ES-I3 (cell line): ENCODE results near the gene SDK1.

Experiments used
- H3K36me3 ChIP-seq: 2 replicates; pipeline ENCODE4 v1.6.1; 2013; ENCODE audit warnings: mild to moderate bottlenecking, low read length, control low read depth, moderate library complexity; ENCODE audit not compliant: insufficient read depth
- H3K4me1 ChIP-seq: 2 replicates; pipeline ENCODE4 v1.6.1; 2013; ENCODE audit warnings: mild to moderate bottlenecking, control low read depth, low read length; ENCODE audit not compliant: insufficient read depth
- H3K9ac ChIP-seq: 2 replicates; pipeline ENCODE4 v1.6.1; 2013; ENCODE audit warnings: low read depth, mild to moderate bottlenecking, low read length, moderate library complexity
- H3K9me3 ChIP-seq: 2 replicates; pipeline ENCODE4 v1.6.1; 2013; ENCODE audit warnings: mild to moderate bottlenecking, low read length, moderate library complexity; ENCODE audit not compliant: control insufficient read depth, insufficient read depth

SDK1 gene

DNA sequence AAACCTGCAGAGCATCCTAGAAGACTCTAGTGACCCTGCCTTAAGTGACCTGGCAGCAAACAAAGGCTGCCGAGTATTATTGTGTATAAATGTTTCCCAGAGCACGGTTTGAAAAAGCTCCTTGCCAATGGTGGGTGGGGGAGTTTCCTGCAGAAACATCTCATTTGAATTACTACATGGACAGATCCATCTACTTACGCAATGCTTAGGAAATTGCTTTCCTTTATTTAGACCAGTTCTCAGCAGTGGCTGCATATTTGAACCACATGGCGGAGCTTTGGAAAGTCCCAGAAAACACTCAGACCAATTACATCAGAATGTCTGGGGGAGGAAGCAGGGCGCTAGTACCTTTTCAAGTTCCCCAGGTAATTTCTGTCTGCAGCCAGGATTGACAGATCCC, 560.9 kb downstream of the SDK1 start:
- H3K9me3 ChIP-seq, result no peaks in the 10 kb centered on the region
- H3K4me1 ChIP-seq, result peaks cover 18% of the 10 kb centered on the region
- no peak overlapping the region; the same call in 1 of the 2 replicates for H3K9ac ChIP-seq
- no peaks in the 10 kb centered on the region for H3K36me3 ChIP-seq

DNA sequence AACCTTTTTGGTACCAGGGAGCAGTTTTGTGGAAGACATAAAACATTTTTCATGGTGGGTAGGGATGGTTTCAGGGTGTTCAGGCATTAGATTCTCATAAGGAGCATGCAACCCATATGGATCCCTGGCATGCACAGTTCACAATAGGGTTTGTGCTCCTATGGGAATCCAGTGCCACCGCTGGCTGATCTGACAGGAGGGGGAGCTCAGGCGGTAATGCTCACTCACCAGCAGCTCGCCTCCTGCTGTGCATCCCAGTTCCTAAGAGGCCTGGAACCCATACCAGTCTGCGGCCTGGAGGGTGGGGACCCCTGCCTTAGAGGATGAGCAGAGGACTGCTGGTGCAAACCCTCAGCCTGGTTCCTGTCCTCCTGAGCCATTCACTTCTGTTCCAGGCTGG, 561.7 kb downstream of the SDK1 start:
- no peaks in the 10 kb centered on the region for H3K9me3 ChIP-seq
- no peak overlapping the region for H3K9ac ChIP-seq
- peaks cover 18% of the 10 kb centered on the region for H3K4me1 ChIP-seq
- H3K36me3 ChIP-seq, result no peaks in the 10 kb centered on the region

DNA sequence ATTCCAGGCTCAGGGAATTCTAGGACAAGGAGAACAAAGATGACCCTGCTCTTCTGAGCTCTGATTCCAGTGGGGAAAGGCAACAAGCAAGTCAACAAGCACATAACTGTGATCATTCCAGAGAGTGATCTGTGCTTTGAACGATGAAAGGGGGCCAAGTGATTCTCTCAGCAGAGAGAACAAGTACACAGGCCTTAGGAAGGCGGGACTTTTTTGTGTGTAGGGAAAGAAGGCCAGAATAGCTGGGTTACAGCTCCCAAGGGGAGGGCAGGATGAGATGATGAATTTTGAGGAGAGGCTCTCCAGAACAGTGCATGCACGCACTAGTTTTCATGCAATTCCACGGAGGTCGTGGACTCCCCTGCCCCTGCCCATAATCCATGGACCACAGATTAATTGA, 565.2 kb downstream of the SDK1 start:
- no peak overlapping the region for H3K9ac ChIP-seq
- no peaks in the 10 kb centered on the region for H3K9me3 ChIP-seq
- no peaks in the 10 kb centered on the region for H3K36me3 ChIP-seq
- peaks cover 13% of the 10 kb centered on the region for H3K4me1 ChIP-seq

DNA sequence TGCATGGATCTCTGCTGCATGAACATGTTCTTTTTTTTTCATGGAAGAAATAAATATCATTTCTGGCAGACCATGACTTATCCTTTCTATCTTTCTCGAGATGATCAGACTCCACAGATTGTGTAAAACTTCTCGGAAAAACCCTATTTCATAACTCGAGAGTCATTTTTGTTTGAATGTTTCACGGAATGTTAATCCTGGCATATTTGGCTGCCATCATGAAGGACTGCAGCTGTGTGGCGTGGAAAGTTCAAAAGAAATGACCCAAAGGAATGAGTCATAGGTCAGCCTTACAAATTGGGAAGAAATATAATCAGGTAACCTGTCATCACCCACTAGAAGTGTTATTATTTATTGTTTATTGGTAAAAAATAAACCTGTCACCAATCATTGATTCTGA, 566.8 kb downstream of the SDK1 start:
- no peaks in the 10 kb centered on the region for H3K9me3 ChIP-seq

DNA sequence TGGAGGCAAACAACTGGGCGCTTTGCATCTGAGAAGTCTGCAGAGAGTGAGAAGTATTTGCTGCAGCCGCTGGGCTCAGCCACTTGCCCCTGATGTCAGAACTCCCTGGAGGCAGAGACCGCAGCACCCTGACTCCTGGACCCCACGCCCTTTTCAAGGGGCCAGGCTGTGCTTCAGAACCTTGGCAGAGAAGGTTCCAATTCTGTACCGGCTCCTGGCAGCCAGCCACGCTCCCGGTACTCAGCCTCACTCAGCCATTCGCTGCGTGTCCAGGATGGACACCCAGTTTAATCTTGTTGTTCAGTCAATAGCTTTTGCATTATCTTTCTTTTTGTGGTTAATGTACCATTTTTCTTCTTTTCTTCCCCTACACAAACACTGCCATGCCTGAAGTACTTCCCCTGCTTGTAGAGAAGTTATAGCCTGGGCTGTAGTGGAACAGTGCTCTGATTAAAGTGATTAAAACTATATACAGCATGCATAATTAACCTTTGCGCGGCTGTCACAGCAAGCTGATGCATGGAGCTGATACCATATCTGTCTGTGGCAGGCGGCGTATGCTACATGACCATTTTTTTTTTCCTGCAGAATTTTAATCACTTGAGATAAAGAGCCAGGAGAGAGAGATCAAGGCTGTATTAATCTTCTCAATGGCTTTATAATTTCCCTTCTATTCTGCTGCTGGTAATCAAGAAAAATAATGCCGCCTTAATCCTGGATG, 578.5 kb downstream of the SDK1 start:
- no peak overlapping the region for H3K9ac ChIP-seq
- no peaks in the 10 kb centered on the region for H3K9me3 ChIP-seq
- H3K4me1 ChIP-seq, result no peaks in the 10 kb centered on the region
- no peaks in the 10 kb centered on the region for H3K36me3 ChIP-seq

More for the DNA sequence above, 566.8 kb downstream of the SDK1 start:
- Histone ChIP-seq H3K36me3 (no peaks in the 10 kb centered on the region), H3K4me1 (no peaks in the 10 kb centered on the region), H3K9ac (no peak overlapping the region)

DNA sequence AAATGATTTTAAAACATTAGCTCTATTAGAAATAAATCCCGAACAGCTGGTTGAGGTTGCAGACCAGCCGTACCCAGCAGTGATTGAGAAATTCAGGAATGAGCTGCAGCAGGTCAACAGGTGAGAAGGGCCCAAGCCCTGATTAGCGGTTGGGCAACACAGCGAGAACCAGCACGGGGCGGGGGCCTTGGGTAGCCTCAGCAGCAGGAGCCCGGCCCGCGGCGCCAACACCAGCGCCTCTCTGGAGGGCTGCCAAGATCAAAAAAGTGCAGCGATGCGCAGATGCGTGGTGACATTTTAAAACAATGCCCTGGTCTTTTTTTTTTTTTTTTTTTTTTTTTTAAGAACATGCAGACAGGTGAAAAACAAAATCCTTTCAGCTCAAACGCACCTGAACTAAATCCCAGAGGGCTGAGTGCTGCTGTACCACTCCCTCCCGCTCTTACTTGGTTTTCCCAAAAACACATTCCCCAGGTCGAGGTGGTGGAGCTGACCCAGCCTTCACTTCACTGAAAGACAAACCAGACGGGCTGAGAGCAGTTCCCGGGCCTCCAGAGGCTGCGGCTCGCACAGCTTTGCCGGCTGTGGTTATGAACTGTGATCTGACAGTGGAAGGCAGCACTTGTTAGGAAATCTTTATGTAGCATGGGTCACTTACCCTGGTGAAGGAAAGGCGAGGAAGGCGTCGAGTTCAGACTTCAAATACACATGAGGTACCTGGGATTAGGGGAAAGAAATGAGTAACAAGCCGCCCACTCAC, 579.4 kb downstream of the SDK1 start:
- no peak overlapping the region for H3K9ac ChIP-seq
- H3K4me1 ChIP-seq, result no peaks in the 10 kb centered on the region
- H3K36me3 ChIP-seq, result no peaks in the 10 kb centered on the region
- no peaks in the 10 kb centered on the region for H3K9me3 ChIP-seq

DNA sequence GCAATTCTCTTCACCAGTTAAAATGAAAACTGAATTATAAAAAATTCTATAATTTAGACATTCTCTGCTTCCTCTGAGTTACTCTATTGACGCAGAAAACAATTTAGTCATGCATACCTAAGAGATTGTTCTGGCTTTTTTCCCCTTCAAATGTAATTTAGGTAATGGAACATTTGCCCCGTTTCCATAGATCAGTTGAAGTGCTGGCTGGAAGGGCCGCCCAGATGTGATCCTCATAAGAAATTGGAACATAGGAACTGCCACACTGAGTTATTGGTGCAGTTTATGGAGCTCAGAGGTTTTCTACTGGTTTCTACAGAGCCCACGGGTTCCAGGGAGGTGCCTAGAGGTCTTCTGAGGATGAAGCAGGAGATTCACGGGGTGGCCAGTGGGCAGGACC, 581.7 kb downstream of the SDK1 start:
- Histone ChIP-seq H3K9me3 (no peaks in the 10 kb centered on the region), H3K9ac (no peak overlapping the region), H3K4me1 (no peaks in the 10 kb centered on the region), H3K36me3 (no peaks in the 10 kb centered on the region)

DNA sequence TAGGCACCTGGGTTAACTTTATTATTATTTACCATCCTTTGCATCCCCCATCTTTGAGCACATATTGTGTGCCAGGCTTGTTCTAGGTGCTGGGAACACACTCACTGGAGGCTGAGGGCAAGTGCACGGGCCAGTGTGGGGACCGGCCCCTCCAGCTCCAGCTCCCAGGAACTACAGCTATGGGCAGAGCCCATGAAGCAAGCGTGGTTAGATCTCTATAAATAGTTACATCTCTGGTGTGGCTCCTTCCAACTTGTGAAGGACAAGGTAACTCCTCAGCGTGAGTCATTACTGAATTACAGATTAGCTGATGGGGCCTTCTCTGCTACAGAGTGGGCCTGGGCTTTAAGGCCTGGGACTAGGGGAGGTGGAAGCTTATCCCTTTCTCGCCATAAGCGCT, 583.5 kb downstream of the SDK1 start:
- H3K9ac ChIP-seq, result no peak overlapping the region
- H3K4me1 ChIP-seq, result no peaks in the 10 kb centered on the region
- no peaks in the 10 kb centered on the region for H3K9me3 ChIP-seq
- H3K36me3 ChIP-seq, result no peaks in the 10 kb centered on the region

DNA sequence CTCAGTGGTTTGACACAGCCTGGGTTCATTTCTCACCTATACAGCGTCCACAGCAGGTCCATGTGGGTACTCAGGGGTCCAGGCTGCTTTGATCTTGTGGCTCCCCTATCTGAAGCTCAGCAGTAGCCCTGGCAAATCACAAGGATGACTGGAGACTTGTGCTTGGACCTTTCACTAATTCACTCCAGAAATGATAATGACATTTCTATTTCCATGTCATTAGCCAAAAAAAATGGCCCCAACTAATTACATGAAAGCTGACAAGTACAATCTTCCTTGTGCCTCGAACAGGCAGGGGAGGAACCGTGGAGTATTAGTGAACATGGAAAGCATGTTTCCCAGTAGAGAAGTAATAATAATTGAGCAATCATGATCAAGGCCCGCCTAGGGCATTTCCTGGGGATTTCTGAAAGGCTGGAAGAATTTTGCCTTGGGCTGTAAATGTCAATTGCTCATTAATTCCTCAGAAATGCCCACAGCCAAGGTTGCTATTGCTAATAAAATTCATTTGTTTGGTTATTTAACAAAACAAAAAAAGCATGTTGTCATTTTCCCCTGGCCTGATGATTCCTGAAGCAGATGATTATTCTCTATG, 586.1 kb downstream of the SDK1 start:
- Histone ChIP-seq H3K9ac (no peak overlapping the region), H3K36me3 (no peaks in the 10 kb centered on the region), H3K4me1 (no peaks in the 10 kb centered on the region), H3K9me3 (no peaks in the 10 kb centered on the region)

DNA sequence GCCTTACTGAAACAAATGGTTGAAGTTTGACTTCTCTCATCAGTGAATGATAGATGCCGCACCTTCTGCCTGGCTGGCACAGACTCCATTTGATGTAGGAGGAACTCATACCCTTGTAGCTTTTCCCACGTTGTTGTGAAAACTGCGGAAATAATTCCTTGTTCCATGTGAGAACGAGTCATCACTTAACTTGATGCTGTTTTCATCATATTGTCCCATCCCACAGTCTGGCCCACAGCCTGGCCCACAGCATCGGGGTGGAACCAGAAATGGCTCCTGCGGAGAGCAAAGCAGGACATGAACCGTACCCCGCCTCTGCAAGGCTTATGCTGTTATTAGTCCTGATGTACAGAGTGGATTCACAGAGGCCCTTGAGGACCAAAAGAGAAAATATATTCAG, 587.0 kb downstream of the SDK1 start:
- Histone ChIP-seq H3K9ac (no peak overlapping the region), H3K36me3 (no peaks in the 10 kb centered on the region), H3K4me1 (no peaks in the 10 kb centered on the region), H3K9me3 (no peaks in the 10 kb centered on the region)

DNA sequence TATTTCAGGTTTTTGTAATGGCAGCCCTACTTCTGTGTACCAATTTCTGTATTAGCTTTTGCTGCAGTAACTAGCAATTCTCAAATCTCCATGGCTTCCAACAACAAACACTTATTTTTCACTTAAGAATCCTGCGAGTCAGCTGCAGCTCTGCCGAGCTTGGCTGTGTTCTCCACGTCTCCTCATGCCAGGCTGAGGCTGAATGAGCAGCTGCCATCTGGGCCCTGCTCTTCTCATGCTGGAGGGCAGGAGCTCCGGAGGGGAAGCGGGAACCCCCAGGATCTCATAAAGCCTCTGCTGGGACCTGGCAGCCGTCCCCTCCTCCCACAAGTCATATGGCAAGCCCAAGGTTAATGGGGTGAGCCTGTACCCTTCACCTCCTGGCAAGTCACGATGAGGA, 591.1 kb downstream of the SDK1 start:
- no peak overlapping the region for H3K9ac ChIP-seq
- H3K9me3 ChIP-seq, result no peaks in the 10 kb centered on the region
- no peaks in the 10 kb centered on the region for H3K36me3 ChIP-seq
- no peaks in the 10 kb centered on the region for H3K4me1 ChIP-seq

DNA sequence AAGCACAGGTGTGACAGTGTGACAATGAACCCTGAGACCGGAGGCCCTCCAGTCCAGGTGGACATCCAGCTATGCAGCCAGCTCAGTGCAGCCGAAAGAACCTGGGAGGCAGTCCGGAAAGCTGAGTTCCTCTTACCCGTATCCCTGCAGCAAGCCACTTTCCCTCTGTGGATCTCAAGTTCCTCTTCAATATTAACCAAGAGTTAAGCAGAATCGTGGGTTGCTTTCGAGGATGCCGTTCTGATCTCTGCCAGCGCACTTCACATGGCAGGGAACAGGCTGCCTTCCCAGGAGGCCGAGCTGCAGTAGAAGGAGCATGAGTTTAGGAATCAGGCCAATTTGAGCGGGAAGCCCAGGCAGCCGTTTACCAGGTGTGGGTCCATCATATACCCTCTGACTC, 591.6 kb downstream of the SDK1 start:
- H3K9me3 ChIP-seq, result no peaks in the 10 kb centered on the region
- H3K4me1 ChIP-seq, result no peaks in the 10 kb centered on the region
- H3K36me3 ChIP-seq, result no peaks in the 10 kb centered on the region
- no peak overlapping the region for H3K9ac ChIP-seq

DNA sequence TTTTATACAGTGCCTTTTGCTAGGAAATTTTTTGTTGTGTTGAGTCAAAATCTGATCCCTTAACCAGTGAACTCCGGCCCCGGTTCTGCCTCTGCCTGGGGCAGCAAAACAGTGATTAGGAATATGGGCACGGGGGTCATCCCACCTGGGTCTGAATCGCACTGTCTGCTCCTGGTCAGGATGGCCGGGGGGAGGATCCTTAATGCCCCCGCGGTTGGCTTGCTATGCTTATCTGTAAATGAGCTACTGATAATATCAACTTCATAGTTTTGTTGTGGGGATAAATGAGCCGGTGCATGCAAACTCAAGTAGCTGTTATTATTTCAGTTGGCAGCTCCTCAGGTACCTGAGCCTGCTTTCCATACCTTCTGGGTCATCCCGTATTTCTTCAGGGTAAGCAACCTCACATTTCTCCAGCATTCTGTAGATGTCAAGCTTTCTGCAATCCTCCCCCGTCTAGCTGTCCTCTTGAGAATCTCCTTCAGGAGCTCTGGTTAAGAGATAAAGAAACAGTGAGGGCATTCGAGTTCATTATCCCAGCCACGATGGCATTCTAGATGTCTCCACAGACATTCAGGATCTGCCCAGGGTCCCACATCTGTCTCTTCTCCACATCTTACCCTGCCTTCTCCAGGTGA, 592.2 kb downstream of the SDK1 start:
- no peaks in the 10 kb centered on the region for H3K9me3 ChIP-seq
- H3K36me3 ChIP-seq, result no peaks in the 10 kb centered on the region
- H3K9ac ChIP-seq, result no peak overlapping the region
- H3K4me1 ChIP-seq, result no peaks in the 10 kb centered on the region

DNA sequence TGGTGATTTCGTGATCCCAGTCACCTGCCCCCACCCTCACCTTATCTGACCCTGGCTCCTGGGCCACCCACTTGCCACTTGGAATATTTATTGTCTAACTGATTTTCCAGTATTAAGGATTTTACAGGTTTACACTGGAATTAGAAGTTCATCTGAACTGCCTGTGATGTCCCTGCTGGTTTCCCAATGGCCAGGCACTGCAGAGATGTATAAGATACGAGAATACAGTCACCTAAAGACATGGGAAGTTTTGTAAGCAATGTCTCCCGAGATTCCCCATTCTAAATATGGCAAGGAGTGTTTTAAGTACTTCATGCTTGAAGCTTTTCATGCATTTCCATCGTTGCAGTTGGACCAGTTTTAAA, 592.7 kb downstream of the SDK1 start:
- H3K9me3 ChIP-seq, result no peaks in the 10 kb centered on the region
- H3K36me3 ChIP-seq, result no peaks in the 10 kb centered on the region
- no peak overlapping the region for H3K9ac ChIP-seq
- H3K4me1 ChIP-seq, result no peaks in the 10 kb centered on the region
